NCI-H2196 treated with DMSO at 0.1 percent for 48 hours (cell line): ENCODE data around the gene DHRS2.

Experiments used
- DNase-seq: peaks from one replicate; lab custom pipeline; 2025; ENCODE audit not compliant: unreplicated experiment; lab: John Stamatoyannopoulos, UW

Gene DHRS2

DNA sequence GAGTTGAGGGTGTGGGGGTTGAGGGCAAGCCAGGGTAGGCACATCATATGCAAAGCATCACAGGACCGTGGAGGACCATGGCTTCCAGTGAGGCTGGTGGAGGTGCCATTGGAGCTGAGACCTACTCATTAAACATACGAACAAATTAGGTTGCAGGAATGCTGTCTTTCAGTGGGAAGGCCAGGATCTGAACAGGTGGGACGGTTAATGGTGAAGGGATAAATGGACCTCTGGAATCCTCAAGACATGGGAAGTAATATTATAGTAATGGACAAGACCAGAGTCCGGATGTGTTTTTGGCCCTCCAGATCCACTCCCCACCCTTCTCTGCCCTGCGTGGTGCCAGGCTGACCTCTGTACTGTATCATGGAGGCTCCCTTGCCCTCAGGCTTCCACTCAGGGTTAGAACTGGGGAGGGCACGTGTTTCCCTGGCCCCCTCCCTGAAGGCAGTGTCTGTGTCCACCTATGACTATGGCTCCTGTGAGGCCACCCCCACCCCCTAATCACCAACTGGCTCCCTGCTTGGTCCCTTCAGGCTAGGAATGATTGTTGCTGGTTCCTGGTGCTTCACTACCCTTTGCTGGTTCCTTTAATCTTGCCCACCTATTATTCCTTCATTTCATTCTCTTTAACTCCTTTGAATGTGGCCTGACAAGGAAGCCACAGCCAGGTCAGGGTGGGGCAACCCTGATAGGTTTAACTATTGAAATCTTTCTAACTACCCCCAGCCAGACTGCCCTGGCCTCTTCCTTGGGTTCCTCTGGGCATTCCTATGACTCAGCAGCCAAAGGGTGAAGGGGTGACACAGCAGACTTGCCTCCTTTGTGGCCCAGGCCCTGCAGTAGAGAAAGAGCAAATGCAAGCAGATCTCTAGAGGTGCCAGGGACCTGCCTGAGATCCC lies 10.7 kb downstream of the DHRS2 start:
- no peak for DNase-seq

GRCh38 chr14:23647619-23648018 lies 11.5 kb downstream of the DHRS2 start:
- no peak for DNase-seq

DNA sequence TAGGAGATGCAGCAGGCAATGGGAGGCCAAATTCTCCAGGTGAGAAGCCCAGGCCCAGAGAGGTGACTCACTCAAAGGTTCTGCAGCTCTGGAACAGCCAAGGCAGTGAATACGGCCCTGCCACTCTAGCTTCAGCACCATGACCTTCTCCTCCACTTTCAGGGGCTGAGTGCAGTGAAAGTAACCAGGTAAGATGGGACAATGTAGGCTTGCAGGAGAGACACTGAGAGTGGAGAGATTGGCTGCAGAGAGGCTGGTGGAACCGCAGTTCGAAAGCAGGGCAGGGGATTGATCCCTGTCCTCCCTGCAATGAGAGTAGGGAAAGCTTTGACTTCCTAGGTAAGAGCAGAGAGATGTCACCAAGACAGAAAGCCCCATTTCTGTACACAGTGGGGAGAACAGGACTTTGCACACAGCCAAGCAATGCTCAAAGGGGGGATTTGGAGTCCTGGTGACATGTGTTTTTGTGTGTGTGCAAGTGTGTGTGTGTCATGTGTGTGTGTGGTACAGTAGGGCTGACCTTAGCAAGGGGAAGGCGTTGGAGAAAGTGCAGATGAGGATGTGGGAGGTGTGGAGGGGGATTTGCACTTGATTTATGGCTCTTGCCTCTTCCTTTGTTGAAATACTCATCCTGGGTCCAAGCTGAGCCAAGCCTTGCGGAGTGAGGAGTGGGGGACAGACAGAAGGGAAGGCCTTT lies 12.7 kb downstream of the DHRS2 start:
- DNase-seq, result no peak

DNA sequence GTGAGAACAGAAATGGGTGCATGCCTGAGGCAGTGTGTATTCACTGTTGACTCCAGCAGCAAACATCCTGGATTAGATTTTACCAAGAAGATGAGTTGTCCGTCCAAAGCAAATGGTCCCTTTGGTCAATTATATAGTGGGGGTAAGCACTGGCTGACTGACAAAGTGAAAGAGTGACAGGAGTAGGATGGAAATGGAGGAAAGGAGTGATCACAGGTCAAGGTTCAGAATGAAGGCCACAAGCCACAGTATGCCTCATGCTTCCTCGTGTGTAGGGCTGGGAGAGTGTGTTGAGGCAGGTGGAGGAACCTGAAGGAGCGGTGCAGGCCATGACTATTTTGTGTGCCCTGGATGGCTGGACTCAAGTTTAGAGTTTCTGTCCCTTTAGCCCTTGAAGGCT lies 14.3 kb downstream of the DHRS2 start:
- no peak for DNase-seq

- no peak for DNase-seq
These were observed 16.9 kb downstream of the DHRS2 start for GRCh38 chr14:23653051-23653450.

GRCh38 chr14:23654231-23654630 lies 18.1 kb downstream of the DHRS2 start:
- no peak for DNase-seq

DNA sequence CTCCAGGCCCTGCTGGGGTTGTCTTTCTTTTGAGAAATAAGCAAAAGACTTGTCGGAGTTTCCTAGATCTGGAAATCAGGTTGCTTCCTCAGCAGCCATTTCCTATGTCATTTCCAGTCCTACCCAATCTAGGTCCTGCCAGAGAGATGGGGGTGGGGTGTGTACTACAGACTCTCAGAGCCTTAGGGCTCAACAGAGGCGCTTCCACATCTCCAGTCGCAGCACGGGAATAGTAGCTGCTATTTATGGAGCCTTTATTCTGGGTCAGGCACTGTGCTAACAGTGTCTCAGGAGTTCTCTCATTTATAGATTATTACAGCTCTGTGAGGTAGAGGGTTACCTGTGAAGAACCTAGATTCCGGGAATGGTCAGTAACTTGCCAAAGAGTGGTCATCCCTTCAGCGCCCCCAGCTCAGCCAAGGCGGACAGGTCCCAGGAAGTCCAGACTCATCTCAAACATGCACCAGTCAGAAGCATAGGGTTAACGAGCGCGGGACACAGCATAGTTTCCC lies 21.9 kb downstream of the DHRS2 start:
- no peak for DNase-seq

DNA sequence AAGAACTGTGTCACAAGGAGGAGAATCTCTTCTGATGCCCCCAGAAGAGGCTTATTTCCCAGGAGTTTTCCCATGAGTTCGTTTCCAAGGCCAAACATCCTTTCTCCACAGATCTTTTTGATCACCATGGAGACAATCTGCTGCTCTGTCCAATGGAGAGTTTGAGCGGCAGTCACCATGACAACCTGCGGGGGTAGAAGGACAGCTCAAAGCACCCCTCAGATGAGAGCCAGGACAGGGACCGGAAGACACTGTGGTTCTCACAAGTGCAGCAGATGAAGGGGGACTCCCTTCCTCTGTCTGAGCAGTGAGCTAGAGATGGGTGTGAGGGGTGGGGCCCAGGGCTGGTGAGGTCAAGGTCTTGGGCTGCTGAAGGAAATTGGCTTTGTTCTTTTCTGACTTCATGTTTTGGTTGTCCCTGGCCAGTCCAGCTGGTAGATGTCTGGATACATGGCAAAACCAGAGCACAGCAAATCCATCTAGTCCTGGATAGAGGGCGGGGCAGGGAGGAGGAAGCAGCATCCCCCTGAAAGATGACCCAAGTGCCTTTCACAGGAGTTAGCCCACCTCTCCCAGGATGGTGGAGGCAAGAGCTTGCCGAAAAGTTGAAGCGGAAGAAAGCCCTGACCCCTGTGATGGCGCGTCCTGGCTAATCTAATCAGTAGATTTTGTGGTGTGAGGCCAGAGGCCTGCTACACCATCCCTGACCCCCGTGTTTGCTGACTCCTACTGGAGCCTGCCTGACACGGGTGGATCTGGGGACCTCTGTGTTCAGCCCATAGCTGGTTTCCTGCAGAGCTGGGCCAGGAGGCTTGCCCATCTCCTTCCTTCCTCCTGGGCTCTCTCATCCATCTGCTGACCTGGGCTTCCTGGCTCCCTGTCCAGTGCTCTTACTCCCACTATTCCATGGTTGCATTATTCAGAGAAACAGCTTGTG lies 24.4 kb downstream of the DHRS2 start:
- DNase-seq, result no peak

DNA sequence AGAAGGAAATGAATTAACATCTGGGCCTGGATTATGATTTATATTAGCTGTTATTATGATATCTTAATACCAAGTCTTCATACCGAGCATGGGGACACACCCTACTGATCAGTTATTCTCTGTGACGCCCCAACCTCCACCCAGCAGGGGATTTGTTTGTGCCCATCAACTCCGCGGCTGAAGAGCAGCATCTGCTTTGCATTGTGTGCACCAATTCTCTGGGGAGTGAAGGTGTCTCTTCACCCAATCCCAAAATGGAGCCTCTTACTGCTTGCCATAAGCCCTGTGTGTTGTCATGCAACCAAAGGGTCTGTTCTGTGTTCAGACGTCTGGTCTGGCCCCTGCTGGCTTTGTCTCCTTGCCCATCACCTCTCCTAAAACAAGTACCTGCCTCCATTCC lies 25.4 kb downstream of the DHRS2 start:
- no peak for DNase-seq

- no peak for DNase-seq
These were observed 27.0 kb downstream of the DHRS2 start for GRCh38 chr14:23663127-23663526.

GRCh38 chr14:23663711-23664110 lies 27.5 kb downstream of the DHRS2 start:
- no peak for DNase-seq

DNA sequence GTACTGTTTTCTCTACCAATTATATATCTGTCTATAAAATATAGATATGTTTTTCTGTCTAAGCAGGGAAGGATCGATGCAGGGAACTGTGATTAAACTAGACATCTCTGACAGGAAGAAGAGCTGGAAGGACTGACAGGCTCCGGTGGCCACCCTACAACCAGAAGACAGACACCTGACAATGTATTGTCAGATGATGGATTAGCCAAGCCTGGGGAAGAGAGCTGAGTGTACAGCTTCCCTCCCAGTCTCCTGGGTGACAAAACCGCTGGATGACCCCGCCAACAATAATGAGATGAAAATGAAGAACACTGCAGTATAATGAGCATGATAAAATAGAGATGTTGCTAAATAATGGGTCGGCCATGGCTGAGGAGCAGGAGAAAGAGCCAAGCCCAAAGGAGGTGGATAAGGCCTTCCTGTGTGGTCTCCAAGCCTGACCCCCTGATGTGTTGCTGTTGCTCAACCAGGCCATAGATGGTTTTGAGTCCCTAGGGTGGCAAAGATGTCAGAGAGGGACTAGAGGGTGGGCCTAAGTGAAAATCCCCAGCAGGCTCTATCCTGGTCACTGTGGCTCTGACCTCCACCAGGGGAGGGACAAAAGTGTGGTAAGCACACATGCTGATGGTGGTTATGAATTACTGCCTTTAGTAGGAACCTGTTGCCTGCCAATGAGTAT lies 28.2 kb downstream of the DHRS2 start:
- no peak for DNase-seq

DNA sequence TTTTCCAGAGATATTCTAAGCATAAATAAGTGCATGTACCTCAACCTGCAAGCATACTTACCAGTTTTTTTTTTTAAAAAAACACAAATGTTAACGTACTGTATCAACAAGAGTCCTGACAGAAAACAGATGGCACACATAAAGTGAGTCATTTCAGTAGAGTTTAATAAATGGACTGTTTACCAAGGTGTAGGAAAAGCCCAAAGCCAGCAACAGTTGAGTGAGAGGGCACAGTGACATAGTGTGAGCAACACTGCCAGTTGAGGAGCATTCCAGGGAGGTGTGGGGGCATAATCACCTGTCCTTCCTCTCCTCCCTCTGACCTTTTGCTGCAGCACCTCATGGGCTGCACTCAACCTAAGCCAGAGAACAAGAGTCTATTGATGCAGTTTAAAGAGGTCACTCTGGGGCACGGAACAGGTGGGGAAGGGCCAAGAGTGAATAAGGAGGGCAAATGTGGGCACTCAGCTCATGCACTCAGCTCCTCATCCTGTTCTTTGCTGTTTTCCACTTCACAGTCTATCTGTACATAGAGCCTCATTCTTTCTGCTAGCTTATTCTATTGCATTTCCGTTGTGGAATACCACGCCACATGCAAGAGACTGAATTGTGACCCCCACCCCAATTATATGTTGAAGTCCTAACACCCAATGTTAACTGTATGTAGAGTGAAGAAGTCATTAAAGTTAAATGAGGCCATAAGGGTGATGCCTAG lies 29.3 kb downstream of the DHRS2 start:
- no peak for DNase-seq

- no peak for DNase-seq
These were observed 31.0 kb downstream of the DHRS2 start for GRCh38 chr14:23667134-23667533.

DNA sequence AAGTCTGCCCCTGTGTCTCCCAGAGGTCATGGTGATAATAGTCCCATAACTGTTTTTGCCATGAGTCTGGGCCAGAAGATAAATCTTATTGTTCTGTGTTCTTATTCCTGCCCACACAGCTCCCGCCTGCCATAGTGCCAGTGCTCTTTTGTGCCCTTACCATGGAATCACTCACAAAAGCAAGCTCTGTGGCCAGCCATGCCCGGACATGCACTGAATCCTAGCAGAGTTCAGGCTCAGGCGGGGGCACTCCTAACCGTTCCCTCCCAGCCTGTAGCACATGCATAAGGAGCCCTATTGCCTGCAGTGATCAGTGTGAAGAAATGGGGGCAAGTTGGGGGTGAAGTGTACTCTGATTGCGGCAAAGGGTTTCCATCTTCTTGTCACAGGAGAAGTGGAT lies 33.3 kb downstream of the DHRS2 start:
- DNase-seq, result no peak

- no peak for DNase-seq
These were observed 34.3 kb downstream of the DHRS2 start for GRCh38 chr14:23670481-23670880.

DNA sequence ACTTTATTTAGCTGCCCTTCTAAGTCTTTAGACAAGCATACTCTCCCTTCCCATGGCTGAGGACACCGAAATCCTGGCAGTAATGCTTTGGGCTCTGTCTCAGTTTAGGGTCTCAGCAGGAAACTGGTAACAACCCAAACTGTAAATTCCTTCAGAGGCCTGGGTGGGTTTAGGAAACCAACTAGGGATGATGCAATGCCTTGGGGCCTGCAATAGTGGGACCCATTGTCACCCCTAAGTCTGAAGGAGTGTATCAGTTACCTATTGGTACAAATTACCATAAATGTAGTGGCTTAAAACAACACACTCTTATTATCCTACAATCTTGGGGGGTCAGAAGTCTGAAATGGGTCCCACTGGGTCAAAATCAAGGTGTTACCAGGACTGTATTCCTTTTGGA lies 36.0 kb downstream of the DHRS2 start:
- DNase-seq, result no peak

DNA sequence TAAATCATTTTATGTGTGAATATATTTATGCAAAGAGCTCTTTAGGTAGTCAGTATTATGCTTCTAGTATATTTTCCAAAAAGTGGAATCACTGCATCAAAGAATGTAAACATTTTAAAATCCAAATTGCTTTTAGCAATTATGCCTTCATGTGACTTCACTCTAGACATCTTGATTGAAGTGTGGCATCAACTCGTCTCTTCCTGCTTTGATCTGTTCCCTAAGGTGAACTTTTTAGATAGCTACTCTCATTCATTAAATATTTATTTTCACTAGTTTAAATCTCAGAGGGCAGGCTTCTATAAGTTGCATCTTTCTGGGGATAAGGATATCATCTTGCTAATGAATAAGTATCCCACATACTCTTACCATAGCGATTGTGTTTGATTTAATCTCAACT lies 39.2 kb downstream of the DHRS2 start:
- DNase-seq, result no peak

- no peak for DNase-seq
These were observed 39.7 kb downstream of the DHRS2 start for GRCh38 chr14:23675906-23676305.

DNA sequence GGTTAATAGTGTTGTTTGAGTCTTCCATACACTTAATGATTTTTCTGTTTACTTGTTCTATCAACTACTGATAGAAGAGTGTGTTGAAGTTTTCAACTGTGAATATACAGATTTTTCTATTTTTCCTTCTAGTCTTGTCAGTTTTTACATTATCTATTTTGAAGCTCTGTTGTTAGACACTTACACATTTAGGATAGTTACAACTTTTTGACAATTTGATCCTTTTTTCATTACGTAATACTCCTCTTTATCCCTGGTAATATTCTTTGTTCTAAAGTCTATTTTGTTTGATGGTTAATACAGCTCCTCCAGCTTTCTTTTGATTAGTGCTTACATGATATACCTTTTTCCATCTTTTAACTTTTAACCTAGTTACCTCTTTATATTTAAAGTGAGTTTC lies 45.2 kb downstream of the DHRS2 start:
- no peak for DNase-seq
